A549 treated with RU486 at 1 μM for 4 hours (cell line): ENCODE measurements around the gene ELOVL3. TPM values are rescaled to one million over a fixed set of nuclear protein-coding genes. Genes with fewer than 3 reads are reported as not detected.

Experiments
- total RNA-seq: library from RNA; stranded (reverse); fragments of 200-300 nt; extraction: Qiagen RNA extraction; gene quantifications from 5 replicates; pipeline ENCODE4 v1.2.3, GENCODE V29; 2022; ENCODE audit warnings: low read depth

The ELOVL3 gene
- total RNA-seq = 0.10 to 0.27 TPM (median 0.25 TPM) in 5 replicates

GRCh38 chr10:102225646-102226541 lies at the start of gene ELOVL3:
Gene ELOVL3 (plus strand): TSS chr10:102226299. CDS start chr10:102226549, 250 bp downstream.

DNA sequence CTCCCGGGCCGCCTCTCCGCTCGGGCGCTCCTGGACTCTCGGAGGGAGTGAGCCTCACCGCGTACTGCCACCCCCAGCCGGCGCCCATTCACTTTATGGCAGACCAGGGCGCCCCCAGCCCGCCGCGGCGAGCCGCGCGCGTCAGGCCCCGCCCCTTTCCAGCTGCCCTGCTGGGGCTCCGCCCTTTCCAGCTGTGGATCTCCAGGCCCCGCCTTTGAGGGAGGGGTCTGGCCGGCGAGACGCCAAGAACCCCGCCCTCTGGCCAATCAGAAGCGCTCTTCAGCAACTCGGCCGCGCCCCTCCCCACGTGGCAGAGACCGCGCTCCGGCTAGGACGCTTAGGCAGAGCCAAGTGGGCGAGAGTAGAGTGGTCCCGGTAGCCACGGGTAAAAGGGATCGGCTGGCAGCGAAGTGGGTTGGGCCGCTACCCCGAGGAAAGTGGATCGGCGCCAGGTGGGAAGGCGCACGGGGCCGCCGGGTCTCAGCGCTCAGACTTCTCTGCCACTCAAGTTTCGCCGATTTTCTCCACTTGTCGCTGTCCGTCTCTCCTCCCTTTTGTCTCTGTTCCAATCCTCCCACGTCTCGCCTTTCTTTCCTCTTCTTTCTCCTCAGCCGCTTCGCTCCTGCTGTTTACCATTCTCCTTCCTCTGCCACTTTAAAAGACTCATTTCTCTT lies 15.5 kb downstream of the ELOVL3 start, which contains the start of gene PITX3:
PITX3 (minus strand) TSS at position 69 of the 674 bp plus-strand sequence. CDS start 9,432 bp downstream, outside the sequence.

GRCh38 chr10:102245082-102245931 lies 19.2 kb downstream of the ELOVL3 start, which contains the start of gene GBF1:
Gene GBF1 (plus strand): TSS chr10:102245532. CDS start chr10:102258939, 13,407 bp downstream.

Other genes with a start within 250 kb of the ELOVL3 start
- 10.3 to 13.2 TPM (median 12.2 TPM) in 5 replicates for gene ARMH3, start 170.1 kb upstream of the ELOVL3 start, total RNA-seq
- 25.0 to 40.1 TPM (median 33.9 TPM) in 5 replicates for gene HPS6, start 160.9 kb upstream of the ELOVL3 start, total RNA-seq
- gene LDB1, start 105.9 kb upstream of the ELOVL3 start, total RNA-seq = 29.7 to 40.1 TPM (median 37.0 TPM) in 5 replicates
- 47.0 to 70.3 TPM (median 58.0 TPM) in 5 replicates for gene PPRC1, start 93.3 kb upstream of the ELOVL3 start, total RNA-seq
- 174 to 199 TPM (median 189 TPM) in 5 replicates for gene NOLC1, start 73.9 kb upstream of the ELOVL3 start, total RNA-seq
- 0.27 to 0.38 TPM (median 0.29 TPM) in 4 of 5 replicates, not detected in the other for gene PITX3, start 15.2 kb downstream of the ELOVL3 start, total RNA-seq
- 19.6 to 24.9 TPM (median 24.4 TPM) in 5 replicates for gene GBF1, start 19.2 kb downstream of the ELOVL3 start, total RNA-seq
- 59.6 to 105 TPM (median 82.4 TPM) in 5 replicates for gene NFKB2, start 169.4 kb downstream of the ELOVL3 start, total RNA-seq
- gene PSD, start 192.5 kb downstream of the ELOVL3 start, total RNA-seq = 0.15 to 0.78 TPM (median 0.51 TPM) in 5 replicates
- gene FBXL15, start 194.5 kb downstream of the ELOVL3 start, total RNA-seq = 6.2 to 11.3 TPM (median 9.1 TPM) in 5 replicates
- gene CUEDC2, start 206.3 kb downstream of the ELOVL3 start, total RNA-seq = 60.2 to 70.4 TPM (median 63.3 TPM) in 5 replicates
- 0.09 to 0.15 TPM in 2 of 5 replicates, not detected in the others for gene C10orf95, start 225.2 kb downstream of the ELOVL3 start, total RNA-seq